GM12878 (cell line): Measurements from ENCODE around the gene TNF. TPM values are rescaled to one million over a fixed set of nuclear protein-coding genes. Genes with fewer than 3 reads are reported as not detected.

Experiments used
- BCL3 ChIP-seq: IDR thresholded peaks from 2 replicates; pipeline ENCODE4 v1.6.1; 2011; ENCODE audit warnings: borderline replicate concordance, low read depth, mild to moderate bottlenecking, moderate library complexity, low read length; ENCODE audit not compliant: insufficient read depth, poor library complexity, severe bottlenecking
- BCLAF1 ChIP-seq: fragments of 450-650 bp; IDR thresholded peaks from 2 replicates; pipeline ENCODE4 v1.6.1; 2017; ENCODE audit warnings: antibody characterized with exemption, mild to moderate bottlenecking, moderate library complexity
- BHLHE40 ChIP-seq, 2 experiments: fragments of 450-650 bp in 1 of 2; IDR thresholded peaks; 2 replicates each; pipeline ENCODE4 v1.6.1; 2011 to 2017; ENCODE audit warnings: low read depth in 2 of 2, borderline replicate concordance in 1 of 2, improper control_type of control experiment in 1 of 2, low read length in 1 of 2, mild to moderate bottlenecking in 1 of 2
- CBX3 ChIP-seq: fragments of 200-600 bp; sonication (generic); IDR thresholded peaks from 2 replicates; pipeline ENCODE4 v1.6.1; 2016; ENCODE audit warnings: low read depth, borderline replicate concordance
- CBX5 ChIP-seq: sonication (generic); IDR thresholded peaks from 2 replicates; pipeline ENCODE4 v1.6.1; 2016; ENCODE audit warnings: low read depth, moderate library complexity, mild to moderate bottlenecking, inconsistent platforms
- E2F8 ChIP-seq: fragments of 450-650 bp; IDR thresholded peaks from 2 replicates; pipeline ENCODE4 v1.6.1; 2018; ENCODE audit warnings: mild to moderate bottlenecking, low read depth, moderate library complexity; ENCODE audit not compliant: partially characterized antibody
- MEF2A ChIP-seq: IDR thresholded peaks from 2 replicates; pipeline ENCODE4 v1.6.1; 2011; ENCODE audit warnings: low read depth, mild to moderate bottlenecking, low read length, moderate library complexity; ENCODE audit not compliant: insufficient read depth
- MTA2 ChIP-seq: fragments of 450-650 bp; IDR thresholded peaks from 2 replicates; pipeline ENCODE4 v1.6.1; 2016; ENCODE audit warnings: low read depth, mild to moderate bottlenecking, moderate library complexity
- NBN ChIP-seq: fragments of 450-650 bp; IDR thresholded peaks from 2 replicates; pipeline ENCODE4 v1.6.1; 2016
- PKNOX1 ChIP-seq: fragments of 450-650 bp; IDR thresholded peaks from 2 replicates; pipeline ENCODE4 v1.6.1; 2016; ENCODE audit warnings: mild to moderate bottlenecking
- PRDM15 ChIP-seq: fragments of 450-650 bp; formaldehyde crosslinking; IDR thresholded peaks from 2 replicates; pipeline ENCODE4 v1.4.0; 2020; ENCODE audit warnings: mild to moderate bottlenecking, moderate library complexity
- SMAD1 ChIP-seq: fragments of 450-650 bp; IDR thresholded peaks from 2 replicates; pipeline ENCODE4 v1.6.1; 2018; ENCODE audit warnings: mild to moderate bottlenecking, low read depth; ENCODE audit not compliant: partially characterized antibody
- SP1 ChIP-seq: IDR thresholded peaks from one replicate; pipeline ENCODE4 v1.6.1; 2011; ENCODE audit warnings: low read depth, low read length
- TARDBP ChIP-seq: IDR thresholded peaks from 2 replicates; pipeline ENCODE4 v1.6.1; 2016; ENCODE audit warnings: borderline replicate concordance
- WRNIP1 ChIP-seq: IDR thresholded peaks from 2 replicates; pipeline ENCODE4 v1.6.1; 2011; ENCODE audit warnings: low read depth, low read length, improper control_type of control experiment, borderline replicate concordance
- ZNF274 ChIP-seq: IDR thresholded peaks from one replicate; pipeline ENCODE4 v1.8.0; 2011; ENCODE audit not compliant: insufficient read length, insufficient read depth
- polyA plus RNA-seq, 11 experiments: library from polyadenylated mRNA; depleted of rRNA in 4 of 11; unstranded in 6 of 11; stranded (reverse) in 5 of 11; fragments of >200 nt; fragmentation: Nextera tagmentation in 4 of 11; fragmentation: Illumina TruSeq in 1 of 11; extraction: Ambion mirVana in 4 of 11; extraction: Trizol in 1 of 11; gene quantifications; 1 replicate in 1 of 11; 2 replicates in 10 of 11; pipeline versions ENCODE4 v1.2.1 to v1.2.3, GENCODE V29; 2011 to 2016; ENCODE audit warnings: inconsistent platforms in 2 of 11, missing spikeins in 2 of 11, low read depth in 1 of 11
- total RNA-seq, 4 experiments: library from RNA; depleted of rRNA in 3 of 4; stranded (reverse); fragments of >200 nt in 3 of 4; fragmentation: Illumina TruSeq in 1 of 4; extraction: Trizol in 1 of 4; gene quantifications; 2 replicates each; pipeline versions ENCODE4 v1.2.1 to v1.2.3, GENCODE V29; 2013 to 2021

The TNF gene
- total and polyA plus RNA-seq, 10 of the 15 experiments (the other 5 are each of a cell fraction or from before 2014, with no cell fraction given): 18.0 to 94.8 (median 61.9) TPM

- TF ChIP-seq BCLAF1 (no peak), WRNIP1 (no peak; the same call in 1 of the 2 replicates), SP1 (peak; percentile 60), MTA2 (peak; percentile 38; the same call in 1 of the 2 replicates), BCL3 (no peak), TARDBP (no peak), PKNOX1 (no peak), PRDM15 (CRISPR knock-in tag) (no peak), E2F8 (peak; percentile 93), NBN (peak; percentile 97), BHLHE40 (IDR thresholded peaks at IDR 0.05; ENCODE audit: borderline replicate concordance in 1 of 2, low read depth in 2 of 2, low read length in 1 of 2) (peak; percentile 60 to 63; a peak in 3 of 4 replicates), SMAD1 (peak; percentile 81), ZNF274 (no peak), CBX3 (no peak), CBX5 (no peak), MEF2A (no peak; the same call in 1 of the 2 replicates)
Observed at GRCh38 chr6:31541658-31542521, 33.5 kb upstream of the TNF start, which contains the start of gene DDX39B (continued).
